ENCODE results near the gene NUDT5. TPM values are rescaled to one million over a fixed set of nuclear protein-coding genes. Genes with fewer than 3 reads are reported as not detected.
A peak's percentile ranks its signal among the peaks of the same experiment; 100 is the strongest.

The NUDT5 gene
- total RNA-seq (39.1 and 39.9 TPM in 2 replicates), polyA plus RNA-seq (25.6 and 25.9 TPM in 2 replicates), polyA minus RNA-seq (13.9 and 17.3 TPM in 2 replicates)
- 39.1 TPM for total RNA-seq (2013)

DNA sequence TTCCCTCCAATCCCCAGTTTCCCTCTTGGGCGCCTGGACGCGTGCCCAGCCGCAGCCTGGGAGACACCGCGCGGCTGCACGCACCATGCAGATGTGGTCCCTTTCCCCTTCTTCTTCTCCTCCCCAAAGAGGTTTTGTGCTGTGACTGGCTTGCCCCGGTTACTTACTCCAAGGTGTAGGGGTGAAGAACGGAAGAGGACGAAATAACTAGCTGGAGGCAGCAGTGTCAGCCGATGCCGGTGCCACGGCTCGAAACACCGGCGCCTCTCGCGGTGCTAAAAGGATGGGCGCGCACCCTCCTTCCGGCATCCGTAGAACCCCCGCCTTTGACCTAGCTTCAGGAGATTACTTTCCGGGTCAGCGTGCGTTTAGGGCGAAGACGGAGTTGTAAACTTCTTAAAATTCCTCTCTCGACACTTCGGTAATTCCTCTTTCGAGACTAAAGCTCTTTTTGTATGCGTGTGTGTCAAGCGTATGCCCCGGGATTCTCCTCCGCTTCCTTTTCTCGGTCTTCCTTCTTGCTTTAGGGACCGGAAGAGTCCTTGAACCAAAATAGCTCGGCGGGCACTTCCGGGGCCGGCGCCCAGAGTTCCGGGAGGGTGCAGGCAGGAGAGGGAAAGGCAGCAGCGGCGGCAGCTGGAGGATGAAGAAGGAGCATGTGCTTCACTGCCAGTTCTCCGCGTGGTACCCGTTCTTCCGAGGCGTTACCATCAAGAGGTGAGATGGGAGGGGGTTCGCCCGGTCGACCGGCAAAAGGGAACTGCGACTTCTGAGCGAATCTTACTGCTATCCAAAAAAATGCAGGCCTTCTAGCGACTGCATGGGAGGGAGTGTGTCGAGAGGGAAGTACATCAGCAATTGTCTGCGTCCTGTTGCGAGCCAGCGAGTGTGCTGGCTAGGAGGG, at the start of gene NUDT5, which contains the start of gene CDC123:
Gene NUDT5, minus strand, starts transcription at position 289 of the 904 bp plus-strand sequence. CDS start 9,600 bp downstream, outside the sequence.
Gene CDC123, plus strand, starts transcription at position 586 of the 904 bp plus-strand sequence. Its CDS starts 58 bp downstream, at position 644.
- WGBS (ENCODE audit: insufficient coverage): under 1% methylated on average over 53 of the region's 62 CpGs
- H3K27me3 Mint-ChIP-seq: no peaks in the 10 kb centered on the region
- POLR2A ChIA-PET: interaction anchor here (0.6 to 1.3 kb wide), 6 partner anchors 20 to 153 kb away, joined by 3 to 7 read pairs (median 4); partner anchors contain the start of gene UPF2
- Histone ChIP-seq H3K4me1 (ENCODE audit: control insufficient read depth in 2 of 2, insufficient read depth in 2 of 2, low read length in 2 of 2) (peaks cover 18 to 24% of the 10 kb centered on the region in 2 donors), H3K9ac (ENCODE audit: low read length) (peak within 1 kb of the TSS; percentile 90), H3K27me3 (replicated peaks in 1 of 4; ENCODE audit: control extremely low read depth in 1 of 4, control insufficient read depth in 3 of 4, insufficient read depth in 4 of 4, low read length in 3 of 4) (no peaks in the 10 kb centered on the region), H3K79me2 (ENCODE audit: control insufficient read depth, insufficient read depth, low read length) (peaks cover 92% of the 10 kb centered on the region), H4K20me1 (ENCODE audit: control insufficient read depth, insufficient read depth, low read length, poor library complexity, severe bottlenecking) (peaks cover 23% of the 10 kb centered on the region), H3K9me3 (ENCODE audit: control extremely low read depth in 1 of 3, control insufficient read depth in 2 of 3, insufficient read depth in 1 of 3, low read length in 2 of 3) (no peaks in the 10 kb centered on the region), H3K4me3 (ENCODE audit: control extremely low read depth in 1 of 5, extremely low read depth in 1 of 5, insufficient read depth in 1 of 5, low read depth in 2 of 5, low read length in 4 of 5) (peak within 1 kb of the TSS; percentile 87 to 97 (median 95)), H3K36me3 (replicated peaks in 1 of 2; ENCODE audit: control extremely low read depth in 1 of 2, control insufficient read depth in 1 of 2, extremely low read depth in 1 of 2, insufficient read depth in 2 of 2, low read length in 1 of 2) (peaks cover 2 to 17% of the 10 kb centered on the region in 2 experiments), H2AFZ (ENCODE audit: insufficient read depth, low read depth, low read length, poor library complexity, severe bottlenecking) (peak within 1 kb of the TSS; percentile 98), H3K27ac (ENCODE audit: low read length in 2 of 2) (peak within 1 kb of the TSS; percentile 91 to 94), H3K4me2 (replicated peaks; ENCODE audit: low read depth, low read length, poor library complexity, severe bottlenecking) (peak within 1 kb of the TSS; percentile 85)
- H3K4me3 Mint-ChIP-seq: peak within 1 kb of the TSS; percentile 93
- TF ChIP-seq, protein P1, sequence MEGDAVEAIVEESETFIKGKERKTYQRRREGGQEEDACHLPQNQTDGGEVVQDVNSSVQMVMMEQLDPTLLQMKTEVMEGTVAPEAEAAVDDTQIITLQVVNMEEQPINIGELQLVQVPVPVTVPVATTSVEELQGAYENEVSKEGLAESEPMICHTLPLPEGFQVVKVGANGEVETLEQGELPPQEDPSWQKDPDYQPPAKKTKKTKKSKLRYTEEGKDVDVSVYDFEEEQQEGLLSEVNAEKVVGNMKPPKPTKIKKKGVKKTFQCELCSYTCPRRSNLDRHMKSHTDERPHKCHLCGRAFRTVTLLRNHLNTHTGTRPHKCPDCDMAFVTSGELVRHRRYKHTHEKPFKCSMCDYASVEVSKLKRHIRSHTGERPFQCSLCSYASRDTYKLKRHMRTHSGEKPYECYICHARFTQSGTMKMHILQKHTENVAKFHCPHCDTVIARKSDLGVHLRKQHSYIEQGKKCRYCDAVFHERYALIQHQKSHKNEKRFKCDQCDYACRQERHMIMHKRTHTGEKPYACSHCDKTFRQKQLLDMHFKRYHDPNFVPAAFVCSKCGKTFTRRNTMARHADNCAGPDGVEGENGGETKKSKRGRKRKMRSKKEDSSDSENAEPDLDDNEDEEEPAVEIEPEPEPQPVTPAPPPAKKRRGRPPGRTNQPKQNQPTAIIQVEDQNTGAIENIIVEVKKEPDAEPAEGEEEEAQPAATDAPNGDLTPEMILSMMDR (IDR thresholded peaks at IDR 0.05): no peak
- TF ChIP-seq EZH2 (IDR thresholded peaks at IDR 0.05; ENCODE audit: borderline replicate concordance, insufficient read depth, low read depth, low read length, poor library complexity, severe bottlenecking): no peak
- CTCF ChIA-PET: interaction anchor here (0.8 to 2.4 kb wide), 12 partner anchors 20 to 517 kb away, joined by 3 to 24 read pairs (median 4); partner anchors contain the start of gene UPF2
- H3K9me3 Mint-ChIP-seq (ENCODE audit: insufficient read depth): no peaks in the 10 kb centered on the region
- intact Hi-C loops (cut with micrococcal nuclease): loop anchor here (1.0 to 2.0 kb wide), 7 partner anchors 18 to 515 kb away; partner anchors contain the start of gene CAMK1D
- ATAC-seq (ENCODE audit: low read depth): peak; percentile 90
- peaks cover 42% of the 10 kb centered on the region for H3K4me1 Mint-ChIP-seq
- peak; percentile 93 for DNase-seq
- peak within 1 kb of the TSS; percentile 99 for H3K27ac Mint-ChIP-seq
